Sigmoid colon (tissue), 7 donors: ENCODE results near the gene PRMT3. TPM values are rescaled to one million over a fixed set of nuclear protein-coding genes. Genes with fewer than 3 reads are reported as not detected.
"Not testable (repeated sequence)": the region's sequence is repeated elsewhere in the genome, so short reads cannot be mapped to it uniquely, and the experiment has no call there.

Experiments used
- DNase-seq: peaks from one replicate; pipeline ENCODE4 v3.0.0-alpha.2; 2019
- H3K27ac ChIP-seq, 4 donors: fragments of 200-600 bp; sonication (generic); one replicate each; pipeline ENCODE4 v1.5.1; 2016 to 2019; ENCODE audit warnings: mild to moderate bottlenecking in 1 of 4
- H3K27me3 ChIP-seq, 3 donors: fragments of 200-600 bp; sonication (generic); one replicate each; pipeline ENCODE4 v1.5.1; 2019; ENCODE audit warnings: mild to moderate bottlenecking in 1 of 3
- H3K36me3 ChIP-seq, 4 donors: fragments of 200-600 bp; sonication (generic); one replicate each; pipeline ENCODE4 v1.5.1; 2016 to 2019
- H3K4me1 ChIP-seq, 4 donors: fragments of 200-600 bp; sonication (generic); one replicate each; pipeline ENCODE4 v1.5.1; 2017 to 2019
- H3K4me3 ChIP-seq, 4 donors: fragments of 200-600 bp; sonication (generic); one replicate each; pipeline ENCODE4 v1.5.1; 2017 to 2019; ENCODE audit warnings: mild to moderate bottlenecking in 2 of 4, moderate library complexity in 1 of 4
- H3K9me3 ChIP-seq, 4 donors: fragments of 200-600 bp in 3 of 4; sonication (generic) in 3 of 4; one replicate each; pipeline versions ENCODE4 v1.5.1 to v1.6.1; 2013 to 2019
- CTCF ChIP-seq, 4 experiments: fragments of 450-650 bp in 3 of 4; fragments of 200-600 bp in 1 of 4; IDR thresholded peaks; one replicate each; pipeline ENCODE4 v1.5.1; 2016 to 2019; ENCODE audit warnings: antibody characterized with exemption in 4 of 4, mild to moderate bottlenecking in 3 of 4, moderate library complexity in 2 of 4
- EP300 ChIP-seq, 4 donors: sonication (generic); formaldehyde crosslinking; IDR thresholded peaks; one replicate each; pipeline ENCODE4 v1.6.1; 2017; ENCODE audit warnings: antibody characterized with exemption in 4 of 4
- POLR2A ChIP-seq, 2 donors: fragments of 450-650 bp; IDR thresholded peaks; one replicate each; pipeline ENCODE4 v1.6.1; 2016; ENCODE audit warnings: antibody characterized with exemption in 2 of 2, mild to moderate bottlenecking in 2 of 2, moderate library complexity in 2 of 2
- POLR2AphosphoS5 ChIP-seq, 4 donors: sonication (generic); formaldehyde crosslinking; IDR thresholded peaks; one replicate each; pipeline ENCODE4 v1.6.1; 2017; ENCODE audit warnings: antibody characterized with exemption in 4 of 4
- WGBS, 2 donors: extraction: QIAGEN DNeasy Blood & Tissue Kit; methylation state at CpG; one replicate each; pipeline ENCODE4 v1.1.7; 2013; 5-methylcytosine and 5-hydroxymethylcytosine counted together
- intact Hi-C: fragments of 100-400 bp; cut with DNase I; formaldehyde crosslinking; loops from one replicate; pipeline ENCODE4 v1.15.1; 2023
- polyA plus RNA-seq, 3 donors: library from polyadenylated mRNA; stranded (reverse); fragments of 200-250 nt; gene quantifications; one replicate each; pipeline ENCODE4 v1.2.3, GENCODE V29; 2013
- total RNA-seq, 4 donors: library from RNA; depleted of rRNA; stranded (reverse); fragments of >200 nt; gene quantifications; one replicate each; pipeline ENCODE4 v1.1.0, GENCODE V29; 2016
- donor health status: healthy with polysubstance abuse.
- donor health status: Bipolar disorder and iron deficiency.
- donor health status: healthy.

Gene PRMT3
- total and polyA plus RNA-seq, 7 donors: 4.9 to 18.4 (median 15.3) TPM

GRCh38 chr11:20373568-20374209 is 13.8 kb upstream of the PRMT3 start:
- intact Hi-C loops: no loop called here

GRCh38 chr11:20374741-20375300 is 12.7 kb upstream of the PRMT3 start:
- 86 to 94% methylated on average over 9 of the region's 9 CpGs for WGBS, 2 donors
- H3K9me3 ChIP-seq: no peaks in the 10 kb centered on the region
- intact Hi-C loops: no loop called here
- no peaks in the 10 kb centered on the region for H3K4me1 ChIP-seq
- H3K36me3 ChIP-seq: peaks cover 0 to 45% (median 9%) of the 10 kb centered on the region in 4 donors
- DNase-seq: no peak
- no peak overlapping the region for H3K4me3 ChIP-seq
- no peak overlapping the region for H3K27ac ChIP-seq
- TF ChIP-seq POLR2AphosphoS5 (IDR thresholded peaks at IDR 0.05): no peak
- TF ChIP-seq EP300 (IDR thresholded peaks at IDR 0.05): no peak
- no peak for TF ChIP-seq CTCF (IDR thresholded peaks at IDR 0.05)
- no peak for TF ChIP-seq POLR2A (IDR thresholded peaks at IDR 0.05)
- no peaks in the 10 kb centered on the region for H3K27me3 ChIP-seq

More at GRCh38 chr11:20373568-20374209, 13.8 kb upstream of the PRMT3 start:
- no peaks in the 10 kb centered on the region for H3K4me1 ChIP-seq
- TF ChIP-seq POLR2AphosphoS5 (IDR thresholded peaks at IDR 0.05) (no peak), POLR2A (IDR thresholded peaks at IDR 0.05) (no peak), CTCF (IDR thresholded peaks at IDR 0.05) (no peak), EP300 (IDR thresholded peaks at IDR 0.05) (no peak)
- WGBS, 2 donors: 82 to 84% methylated on average over 3 of the region's 3 CpGs
- no peaks in the 10 kb centered on the region for H3K27me3 ChIP-seq
- H3K4me3 ChIP-seq: no peak overlapping the region
- H3K9me3 ChIP-seq: no peaks in the 10 kb centered on the region
- no peak overlapping the region for H3K27ac ChIP-seq
- peaks cover 0 to 34% (median 8%) of the 10 kb centered on the region in 4 donors for H3K36me3 ChIP-seq
- DNase-seq: no peak

DNA sequence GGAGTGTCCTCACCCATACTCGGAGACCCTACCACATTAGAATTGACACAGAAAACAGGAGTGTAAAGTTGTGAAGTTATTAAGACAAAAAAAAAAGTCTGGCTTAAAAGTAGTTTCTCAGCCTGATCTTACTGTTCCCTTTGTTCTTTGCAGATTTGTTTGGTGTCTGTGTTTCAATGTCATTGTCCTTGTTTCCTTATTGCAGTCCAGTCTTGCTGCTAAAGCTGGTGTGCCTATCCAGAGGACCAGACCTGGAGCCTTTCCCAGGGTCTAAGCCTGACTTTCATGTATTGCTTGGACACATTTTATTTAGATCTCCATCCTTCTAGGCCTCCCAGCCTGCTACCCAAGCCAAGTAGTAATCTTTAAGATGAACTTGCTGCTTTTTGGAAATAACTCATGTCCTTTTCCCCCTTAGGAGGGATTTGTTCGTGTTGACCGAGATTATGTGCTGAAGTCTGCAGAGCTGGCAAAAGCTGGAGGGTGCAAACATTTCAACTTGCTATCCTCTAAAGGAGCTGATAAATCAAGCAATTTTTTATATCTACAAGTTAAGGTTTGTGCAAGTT is 11.3 kb upstream of the PRMT3 start:
- 66 to 85% methylated on average over 3 of the region's 3 CpGs for WGBS, 2 donors
- H3K36me3 ChIP-seq: peaks cover 0 to 46% (median 10%) of the 10 kb centered on the region in 4 donors
- H3K27me3 ChIP-seq: no peaks in the 10 kb centered on the region
- TF ChIP-seq POLR2A (IDR thresholded peaks at IDR 0.05): no peak
- TF ChIP-seq EP300 (IDR thresholded peaks at IDR 0.05): no peak
- no peak for TF ChIP-seq POLR2AphosphoS5 (IDR thresholded peaks at IDR 0.05)
- no peak for TF ChIP-seq CTCF (IDR thresholded peaks at IDR 0.05)
- no peak overlapping the region for H3K27ac ChIP-seq
- DNase-seq: no peak
- H3K4me1 ChIP-seq: no peaks in the 10 kb centered on the region
- H3K4me3 ChIP-seq: no peak overlapping the region
- intact Hi-C loops: no loop called here
- H3K9me3 ChIP-seq: no peaks in the 10 kb centered on the region

GRCh38 chr11:20385996-20386395 is 1.5 kb upstream of the PRMT3 start:
- not testable (repeated sequence) for H3K27ac ChIP-seq, DNase-seq, H3K4me3 ChIP-seq, H3K9me3 ChIP-seq, H3K27me3 ChIP-seq
- 84 to 91% methylated on average over 15 of the region's 15 CpGs for whole genome bisulfite sequencing, 2 donors
- Histone ChIP-seq H3K4me1 (peaks cover 0 to 19% (median 17%) of the 10 kb centered on the region in 4 donors), H3K36me3 (peaks cover 0 to 39% (median 2%) of the 10 kb centered on the region in 4 donors)
- intact Hi-C loops: loop anchor here (2.0 to 5.0 kb wide), 2 partner anchors 21 to 226 kb away; no protein-coding TSS in a partner anchor
